Activated effector memory CD4-positive, alpha-beta T cell treated with Interleukin-2 at 50 U/mL for 16 hours (primary cell): ENCODE results near the gene RCOR1.

Experiments
- DNase-seq: peaks from one replicate; pipeline ENCODE4 v3.0.0-alpha.2; 2020

The RCOR1 gene

GRCh38 chr14:102729268-102729667 lies 136.8 kb downstream of the RCOR1 start:
- no peak for DNase-seq

- DNase-seq = no peak
Measured at GRCh38 chr14:102729825-102730224, 137.4 kb downstream of the RCOR1 start.

- DNase-seq = no peak
Measured at GRCh38 chr14:102731101-102731870, 138.8 kb downstream of the RCOR1 start.

GRCh38 chr14:102731871-102732800 lies 139.7 kb downstream of the RCOR1 start:
- DNase-seq = no peak

- DNase-seq = no peak
Measured at GRCh38 chr14:102732924-102733323, 140.5 kb downstream of the RCOR1 start.

- DNase-seq = no peak
Measured at GRCh38 chr14:102733326-102733725, 140.9 kb downstream of the RCOR1 start.

- DNase-seq = no peak
Measured at GRCh38 chr14:102734436-102734835, 142.0 kb downstream of the RCOR1 start.

- DNase-seq = no peak
Measured at GRCh38 chr14:102736956-102737355, 144.5 kb downstream of the RCOR1 start.

- no peak for DNase-seq
Measured at GRCh38 chr14:102737402-102738372, 145.2 kb downstream of the RCOR1 start.

- no peak for DNase-seq
Measured at GRCh38 chr14:102738373-102739189, 146.1 kb downstream of the RCOR1 start.

GRCh38 chr14:102739190-102739469 lies 146.7 kb downstream of the RCOR1 start:
- DNase-seq = no peak

GRCh38 chr14:102746634-102747438 lies 154.4 kb downstream of the RCOR1 start:
- DNase-seq = no peak

GRCh38 chr14:102748806-102749205 lies 156.4 kb downstream of the RCOR1 start:
- DNase-seq = no peak

GRCh38 chr14:102749393-102750305 lies 157.2 kb downstream of the RCOR1 start:
- no peak for DNase-seq

- DNase-seq = no peak
Measured at GRCh38 chr14:102750376-102750775, 157.9 kb downstream of the RCOR1 start.

- DNase-seq = no peak
Measured at GRCh38 chr14:102751088-102751487, 158.6 kb downstream of the RCOR1 start.

- no peak for DNase-seq
Measured at GRCh38 chr14:102752239-102752847, 159.9 kb downstream of the RCOR1 start.

- no peak for DNase-seq
Measured at GRCh38 chr14:102754370-102755262, 162.2 kb downstream of the RCOR1 start.

GRCh38 chr14:102757646-102758045 lies 165.2 kb downstream of the RCOR1 start:
- no peak for DNase-seq
